Right lobe of liver (tissue), 6 donors: Measurements from ENCODE around the gene DLX2. TPM values are rescaled to one million over a fixed set of nuclear protein-coding genes. Genes with fewer than 3 reads are reported as not detected.

Experiments used
- ATAC-seq, 4 donors: fragments of 200-7000 bp; cut with Tn5 transposase; one replicate each; pipeline ENCODE4 v1.9.1; 2020; ENCODE audit warnings: mild to moderate bottlenecking in 4 of 4, moderate library complexity in 4 of 4
- DNase-seq, 3 donors: peaks; one replicate each; pipeline ENCODE4 v3.0.0-alpha.2; 2020
- H3K27ac ChIP-seq, 3 donors: fragments of 200-600 bp; one replicate each; pipeline ENCODE4 v1.8.0; 2022
- H3K27me3 ChIP-seq, 2 donors: fragments of 200-600 bp; one replicate each; pipeline ENCODE4 v1.8.0; 2022
- H3K36me3 ChIP-seq, 4 donors: fragments of 200-600 bp; sonication (generic) in 1 of 4; one replicate each; pipeline versions ENCODE4 v1.5.1 to v1.8.0; 2017 to 2022; ENCODE audit warnings: control low read depth in 1 of 4
- H3K4me1 ChIP-seq, 4 donors: fragments of 200-600 bp; sonication (generic) in 1 of 4; one replicate each; pipeline versions ENCODE4 v1.5.1 to v1.8.0; 2017 to 2022; ENCODE audit warnings: control low read depth in 1 of 4
- H3K4me3 ChIP-seq, 3 donors: fragments of 200-600 bp; one replicate each; pipeline ENCODE4 v1.8.0; 2022
- H3K9me3 ChIP-seq, 4 donors: fragments of 200-600 bp; sonication (generic) in 1 of 4; one replicate each; pipeline versions ENCODE4 v1.5.1 to v1.8.0; 2017 to 2022; ENCODE audit warnings: control low read depth in 1 of 4
- CTCF ChIP-seq, 4 donors: fragments of 200-600 bp in 3 of 4; fragments of 450-650 bp in 1 of 4; IDR thresholded peaks; one replicate each; pipeline versions ENCODE4 v1.5.1 to v1.8.0; 2016 to 2022; ENCODE audit warnings: antibody characterized with exemption in 4 of 4, mild to moderate bottlenecking in 2 of 4
- POLR2A ChIP-seq: fragments of 450-650 bp; IDR thresholded peaks from one replicate; pipeline ENCODE4 v1.6.1; 2017; ENCODE audit warnings: antibody characterized with exemption, mild to moderate bottlenecking
- WGBS: methylation state at CpG from one replicate; pipeline ENCODE4 v1.1.6; 2018; ENCODE audit warnings: low coverage, low lambda C conversion rate; ENCODE audit not compliant: insufficient coverage; ENCODE audit errors: missing lambda C conversion rate; 5-methylcytosine and 5-hydroxymethylcytosine counted together
- intact Hi-C, 2 donors: fragments of 100-400 bp; cut with DNase I; formaldehyde crosslinking; loops; one replicate each; pipeline versions ENCODE4 v1.11.2 to v1.14.1; 2022
- total RNA-seq, 6 experiments: library from RNA; depleted of rRNA in 2 of 6; stranded (reverse); fragments of >200 nt in 2 of 6; fragmentation: NEBNext Ultra II Directional in 3 of 6; extraction: Animal tissue kit (Norgen Biotek cat#: 25700) in 3 of 6; gene quantifications; one replicate each; pipeline versions ENCODE4 v1.1.0 to v1.2.4, GENCODE V29; 2016 to 2023
- donor health status: DM: no; HTN: yes; CAD: no.
- donor health status: DM: no; HTN: no; CAD: no.
- donor health status: DM: no; HTN: no; CAD: no.
- donor health status: DM: no; HTN: yes; CAD: no.
- donor health status: DM: no; HTN: yes; CAD: no.

DLX2 gene
- total RNA-seq, 6 experiments from 2014 or later = not detected

- ATAC-seq = no peak
- no peaks in the 10 kb centered on the region for H3K36me3 ChIP-seq
- no peak overlapping the region for H3K4me3 ChIP-seq
- H3K4me1 ChIP-seq = peaks cover 0 to 15% (median 0%) of the 10 kb centered on the region in 4 donors
- TF ChIP-seq POLR2A = no peak
- no peak for TF ChIP-seq CTCF (IDR thresholded peaks at IDR 0.05)
- intact Hi-C loops = loop anchor here (10.0 kb wide), 4 partner anchors 294 to 534 kb away; no protein-coding TSS in a partner anchor
- DNase-seq = no peak
- peaks cover 19 to 49% of the 10 kb centered on the region in 2 donors for H3K27me3 ChIP-seq
- H3K9me3 ChIP-seq = no peaks in the 10 kb centered on the region
- 17% methylated on average over 3 of the region's 8 CpGs for WGBS
- no peak overlapping the region for H3K27ac ChIP-seq
These were observed 5.9 kb upstream of the DLX2 start for GRCh38 chr2:172108587-172108930.

- H3K4me3 ChIP-seq = no peak overlapping the region
- H3K27ac ChIP-seq = no peak overlapping the region
- intact Hi-C loops = loop anchor here (10.0 kb wide), 4 partner anchors 293 to 533 kb away; no protein-coding TSS in a partner anchor
- peaks cover 0 to 21% (median 2%) of the 10 kb centered on the region in 4 donors for H3K4me1 ChIP-seq
- TF ChIP-seq CTCF (IDR thresholded peaks at IDR 0.05) (no peak), POLR2A (no peak)
- no peak for DNase-seq
- H3K9me3 ChIP-seq = no peaks in the 10 kb centered on the region
- no peak for ATAC-seq
- 9% methylated on average over 26 of the region's 51 CpGs for WGBS
- H3K27me3 ChIP-seq = peaks cover 19 to 55% of the 10 kb centered on the region in 2 donors
- H3K36me3 ChIP-seq = no peaks in the 10 kb centered on the region
These were observed 5.2 kb upstream of the DLX2 start for GRCh38 chr2:172107690-172108586.

- no peak overlapping the region for H3K4me3 ChIP-seq
- no peak overlapping the region for H3K27ac ChIP-seq
- ATAC-seq (peak; percentile 49 to 67 (median 62)), DNase-seq (no peak)
- peaks cover 0 to 35% (median 7%) of the 10 kb centered on the region in 4 donors for H3K4me1 ChIP-seq
- no peaks in the 10 kb centered on the region for H3K36me3 ChIP-seq
- 6% methylated on average over 21 of the region's 44 CpGs for WGBS
- intact Hi-C loops = loop anchor here (10.0 kb wide), 4 partner anchors 292 to 532 kb away; no protein-coding TSS in a partner anchor
- H3K9me3 ChIP-seq = no peaks in the 10 kb centered on the region
- peaks cover 26 to 69% of the 10 kb centered on the region in 2 donors for H3K27me3 ChIP-seq
- TF ChIP-seq CTCF (IDR thresholded peaks at IDR 0.05) (peak; percentile 29 to 43 (median 36)), POLR2A (no peak)
These were observed 3.6 kb upstream of the DLX2 start for GRCh38 chr2:172106108-172106961.

GRCh38 chr2:172105471-172106107 lies 2.9 kb upstream of the DLX2 start:
- intact Hi-C loops = loop anchor here (10.0 kb wide), 4 partner anchors 291 to 531 kb away; no protein-coding TSS in a partner anchor
- DNase-seq = no peak
- Histone ChIP-seq H3K9me3 (no peaks in the 10 kb centered on the region), H3K27me3 (peaks cover 26 to 76% of the 10 kb centered on the region in 2 donors), H3K4me1 (peaks cover 0 to 43% (median 7%) of the 10 kb centered on the region in 4 donors), H3K27ac (no peak overlapping the region), H3K36me3 (no peaks in the 10 kb centered on the region), H3K4me3 (no peak overlapping the region)
- TF ChIP-seq POLR2A = no peak
- TF ChIP-seq CTCF (IDR thresholded peaks at IDR 0.05) = no peak
- ATAC-seq = no peak
- WGBS = 3% methylated on average over 22 of the region's 23 CpGs
